Natural killer cell treated with Interleukin-12 subunit alpha and Interleukin-12 subunit beta and Interleukin-15 and Interleukin-18, amount 100 ng/mL, for 72 hours (primary cell): ENCODE results near the gene CEP55. TPM values are rescaled to one million over a fixed set of nuclear protein-coding genes. Genes with fewer than 3 reads are reported as not detected.

Experiments
- ATAC-seq, 2 donors: fragments of 150-1000 bp; cut with Tn5 transposase in 1 of 2; sonication (Bioruptor Pico), chemical (Tn5 transposase) in 1 of 2; 2 replicates each; pipeline ENCODE4 v1.10.0; 2021
- DNase-seq: peaks from one replicate; pipeline ENCODE4 v3.0.0; 2022; ENCODE audit warnings: low spot score
- H3K27ac Mint-ChIP-seq, 2 donors: 1 replicate in 1 of 2; 2 replicates in 1 of 2; pipeline ENCODE4 v1.8.0; 2022; ENCODE audit warnings: mixed read lengths in 2 of 2, mild to moderate bottlenecking in 1 of 2, moderate library complexity in 1 of 2
- H3K27me3 Mint-ChIP-seq, 2 donors: 1 replicate in 1 of 2; 2 replicates in 1 of 2; pipeline ENCODE4 v1.8.0; 2022; ENCODE audit warnings: mixed read lengths in 2 of 2
- H3K36me3 Mint-ChIP-seq: one replicate; pipeline ENCODE4 v1.8.0; 2022; ENCODE audit warnings: mixed read lengths
- H3K4me1 Mint-ChIP-seq, 2 donors: 1 replicate in 1 of 2; 2 replicates in 1 of 2; pipeline ENCODE4 v1.8.0; 2022; ENCODE audit warnings: low read depth in 2 of 2, mixed read lengths in 2 of 2, mild to moderate bottlenecking in 1 of 2
- H3K4me3 Mint-ChIP-seq: one replicate; pipeline ENCODE4 v1.8.0; 2022; ENCODE audit warnings: mixed read lengths
- H3K9me3 Mint-ChIP-seq: 2 replicates; pipeline ENCODE4 v1.8.0; 2022; ENCODE audit warnings: mixed read lengths
- total RNA-seq, 2 donors: library from RNA; stranded (reverse); gene quantifications; one replicate each; pipeline ENCODE4 v1.2.3, GENCODE V29; 2022

Gene CEP55
- total RNA-seq, 2 donors from 2014 or later = 23.7 to 45.7 TPM

- Mint-ChIP-seq H3K9me3 (no peaks in the 10 kb centered on the region), H3K4me3 (no peak overlapping the region), H3K27me3 (peaks cover 11 to 20% of the 10 kb centered on the region in 2 donors), H3K4me1 (no peaks in the 10 kb centered on the region), H3K27ac (no peak overlapping the region), H3K36me3 (no peaks in the 10 kb centered on the region)
- ATAC-seq (no peak), DNase-seq (no peak)
Measured at GRCh38 chr10:93548376-93549071, 52.1 kb downstream of the CEP55 start.

- H3K27ac Mint-ChIP-seq = no peak overlapping the region
- ATAC-seq = no peak
- H3K9me3 Mint-ChIP-seq = no peaks in the 10 kb centered on the region
- H3K36me3 Mint-ChIP-seq = no peaks in the 10 kb centered on the region
- DNase-seq = no peak
- H3K4me1 Mint-ChIP-seq = no peaks in the 10 kb centered on the region
- no peak overlapping the region for H3K4me3 Mint-ChIP-seq
- H3K27me3 Mint-ChIP-seq = peaks cover 15 to 16% of the 10 kb centered on the region in 2 donors
Measured at GRCh38 chr10:93550606-93551005, 54.2 kb downstream of the CEP55 start.

- Mint-ChIP-seq H3K27me3 (peaks cover 9 to 12% of the 10 kb centered on the region in 2 donors), H3K4me1 (no peaks in the 10 kb centered on the region), H3K36me3 (no peaks in the 10 kb centered on the region), H3K9me3 (no peaks in the 10 kb centered on the region), H3K27ac (no peak overlapping the region), H3K4me3 (no peak overlapping the region)
- no peak for ATAC-seq
- no peak for DNase-seq
Measured at GRCh38 chr10:93552780-93553179, 56.4 kb downstream of the CEP55 start.

- H3K4me3 Mint-ChIP-seq = no peak overlapping the region
- ATAC-seq (peak in 1 of 2 donors; percentile 18), DNase-seq (no peak)
- H3K4me1 Mint-ChIP-seq = no peaks in the 10 kb centered on the region
- no peaks in the 10 kb centered on the region for H3K9me3 Mint-ChIP-seq
- H3K36me3 Mint-ChIP-seq = no peaks in the 10 kb centered on the region
- peaks cover 7 to 9% of the 10 kb centered on the region in 2 donors for H3K27me3 Mint-ChIP-seq
- no peak overlapping the region for H3K27ac Mint-ChIP-seq
Measured at GRCh38 chr10:93553482-93554315, 57.3 kb downstream of the CEP55 start.

GRCh38 chr10:93554316-93554663 is 57.9 kb downstream of the CEP55 start:
- Mint-ChIP-seq H3K36me3 (no peaks in the 10 kb centered on the region), H3K27ac (no peak overlapping the region)

GRCh38 chr10:93554760-93555432 is 58.5 kb downstream of the CEP55 start:
- H3K4me3 Mint-ChIP-seq = no peak overlapping the region
- H3K4me1 Mint-ChIP-seq = no peaks in the 10 kb centered on the region
- H3K9me3 Mint-ChIP-seq = no peaks in the 10 kb centered on the region
- H3K27ac Mint-ChIP-seq = no peak overlapping the region
- peaks cover 8 to 14% of the 10 kb centered on the region in 2 donors for H3K27me3 Mint-ChIP-seq
- H3K36me3 Mint-ChIP-seq = no peaks in the 10 kb centered on the region
- DNase-seq (no peak), ATAC-seq (peak; percentile 53 to 69)

More at GRCh38 chr10:93554316-93554663, 57.9 kb downstream of the CEP55 start:
- no peak overlapping the region for H3K4me3 Mint-ChIP-seq
- H3K4me1 Mint-ChIP-seq = no peaks in the 10 kb centered on the region
- ATAC-seq (no peak), DNase-seq (no peak)
- peaks cover 7 to 9% of the 10 kb centered on the region in 2 donors for H3K27me3 Mint-ChIP-seq
- no peaks in the 10 kb centered on the region for H3K9me3 Mint-ChIP-seq

- H3K4me3 Mint-ChIP-seq = no peak overlapping the region
- H3K27ac Mint-ChIP-seq = no peak overlapping the region
- DNase-seq (no peak), ATAC-seq (no peak)
- H3K36me3 Mint-ChIP-seq = no peaks in the 10 kb centered on the region
- no peaks in the 10 kb centered on the region for H3K9me3 Mint-ChIP-seq
- H3K27me3 Mint-ChIP-seq = peaks cover 17 to 27% of the 10 kb centered on the region in 2 donors
- H3K4me1 Mint-ChIP-seq = peaks cover 0 to 4% of the 10 kb centered on the region in 2 donors
Measured at GRCh38 chr10:93559490-93559889, 63.1 kb downstream of the CEP55 start.

- Mint-ChIP-seq H3K4me3 (no peak overlapping the region), H3K36me3 (no peaks in the 10 kb centered on the region), H3K27me3 (peaks cover 16 to 36% of the 10 kb centered on the region in 2 donors), H3K4me1 (peaks cover 0 to 4% of the 10 kb centered on the region in 2 donors), H3K27ac (no peak overlapping the region), H3K9me3 (no peaks in the 10 kb centered on the region)
- DNase-seq (no peak), ATAC-seq (peak in 1 of 2 donors; percentile 41)
Measured at GRCh38 chr10:93560541-93560940, 64.1 kb downstream of the CEP55 start.

- ATAC-seq (no peak), DNase-seq (no peak)
- H3K27ac Mint-ChIP-seq = no peak overlapping the region
- peaks cover 33 to 59% of the 10 kb centered on the region in 2 donors for H3K27me3 Mint-ChIP-seq
- H3K4me3 Mint-ChIP-seq = no peak overlapping the region
- no peaks in the 10 kb centered on the region for H3K36me3 Mint-ChIP-seq
- peaks cover 0 to 7% of the 10 kb centered on the region in 2 donors for H3K4me1 Mint-ChIP-seq
- H3K9me3 Mint-ChIP-seq = no peaks in the 10 kb centered on the region
Measured at GRCh38 chr10:93565446-93565845, 69.0 kb downstream of the CEP55 start.

GRCh38 chr10:93566435-93567276 is 70.2 kb downstream of the CEP55 start, which contains the start of gene FFAR4:
Gene FFAR4, plus strand, starts transcription at chr10:93566665. Its CDS starts 56 bp downstream, at chr10:93566721.
- ATAC-seq = peak in 1 of 2 donors; percentile 22
- H3K36me3 Mint-ChIP-seq = no peaks in the 10 kb centered on the region

GRCh38 chr10:93567277-93568104 is 71.1 kb downstream of the CEP55 start:
- H3K27me3 Mint-ChIP-seq = peaks cover 37 to 56% of the 10 kb centered on the region in 2 donors
- H3K4me1 Mint-ChIP-seq = peaks cover 0 to 3% of the 10 kb centered on the region in 2 donors
- H3K9me3 Mint-ChIP-seq = no peaks in the 10 kb centered on the region
- H3K36me3 Mint-ChIP-seq = no peaks in the 10 kb centered on the region
- H3K27ac Mint-ChIP-seq = no peak overlapping the region
- DNase-seq = no peak
- H3K4me3 Mint-ChIP-seq = no peak overlapping the region
- ATAC-seq = no peak

More at GRCh38 chr10:93566435-93567276, 70.2 kb downstream of the CEP55 start, which contains the start of gene FFAR4:
- peaks cover 31 to 55% of the 10 kb centered on the region in 2 donors for H3K27me3 Mint-ChIP-seq
- no peak within 1 kb of the TSS for H3K27ac Mint-ChIP-seq
- no peak for DNase-seq
- no peak within 1 kb of the TSS for H3K4me3 Mint-ChIP-seq
- no peaks in the 10 kb centered on the region for H3K9me3 Mint-ChIP-seq
- peaks cover 0 to 3% of the 10 kb centered on the region in 2 donors for H3K4me1 Mint-ChIP-seq

GRCh38 chr10:93568105-93568390 is 71.6 kb downstream of the CEP55 start:
- Mint-ChIP-seq H3K4me3 (no peak overlapping the region), H3K27me3 (peaks cover 42 to 62% of the 10 kb centered on the region in 2 donors), H3K27ac (no peak overlapping the region), H3K4me1 (peaks cover 0 to 3% of the 10 kb centered on the region in 2 donors), H3K9me3 (no peaks in the 10 kb centered on the region), H3K36me3 (no peaks in the 10 kb centered on the region)
- ATAC-seq = no peak
- DNase-seq = no peak
